Keratinocyte (primary cell): ENCODE data around the gene XYLB.

Source experiments
- CTCF ChIP-seq, 3 experiments: IDR thresholded peaks in 1 of 3; conservative IDR thresholded peaks in 1 of 3; optimal IDR thresholded peaks in 1 of 3; 2 replicates in 2 of 3; 3 replicates in 1 of 3; pipeline versions ENCODE3 to v1.5.1; 2011; ENCODE audit warnings: low read length in 3 of 3, mild to moderate bottlenecking in 3 of 3, moderate library complexity in 2 of 3, control low read depth in 1 of 3, inconsistent platforms in 1 of 3; ENCODE audit not compliant: insufficient read depth in 2 of 3; ENCODE audit errors: extremely low read depth in 1 of 3
- EZH2 ChIP-seq: IDR thresholded peaks from one replicate; pipeline ENCODE4 v1.6.1; 2012; ENCODE audit warnings: inconsistent platforms, mild to moderate bottlenecking, low read length, moderate library complexity

GRCh38 chr3:38314112-38314763 lies 32.3 kb upstream of the XYLB start:
- TF ChIP-seq CTCF (optimal IDR thresholded peaks at IDR 0.05 in 1 of 3, IDR thresholded peaks at IDR 0.05 in 1 of 3, conservative IDR thresholded peaks at IDR 0.05 in 1 of 3; ENCODE audit: extremely low read depth in 1 of 3, insufficient read depth in 2 of 3, low read length in 3 of 3) = no peak
- TF ChIP-seq EZH2 = no peak
